GM12865 (cell line): ENCODE data around the gene ADGRF4.
A peak's percentile ranks its signal among the peaks of the same experiment; 100 is the strongest.

Source experiments
- DNase-seq: peaks from one replicate; pipeline ENCODE4 v3.0.0; 2010; ENCODE audit warnings: low read depth
- H3K4me3 ChIP-seq: 2 replicates; pipeline ENCODE4 v1.5.1; 2011; ENCODE audit warnings: mild to moderate bottlenecking, low read depth, low read length, control low read depth
- TF ChIP-seq, protein P1 (sequence below): IDR thresholded peaks from 2 replicates; pipeline ENCODE4 v1.5.1; 2011; ENCODE audit warnings: low read length, control low read depth, low read depth, inconsistent platforms; ENCODE audit not compliant: insufficient read depth; ENCODE audit errors: missing control alignments

ADGRF4 gene, protein sequence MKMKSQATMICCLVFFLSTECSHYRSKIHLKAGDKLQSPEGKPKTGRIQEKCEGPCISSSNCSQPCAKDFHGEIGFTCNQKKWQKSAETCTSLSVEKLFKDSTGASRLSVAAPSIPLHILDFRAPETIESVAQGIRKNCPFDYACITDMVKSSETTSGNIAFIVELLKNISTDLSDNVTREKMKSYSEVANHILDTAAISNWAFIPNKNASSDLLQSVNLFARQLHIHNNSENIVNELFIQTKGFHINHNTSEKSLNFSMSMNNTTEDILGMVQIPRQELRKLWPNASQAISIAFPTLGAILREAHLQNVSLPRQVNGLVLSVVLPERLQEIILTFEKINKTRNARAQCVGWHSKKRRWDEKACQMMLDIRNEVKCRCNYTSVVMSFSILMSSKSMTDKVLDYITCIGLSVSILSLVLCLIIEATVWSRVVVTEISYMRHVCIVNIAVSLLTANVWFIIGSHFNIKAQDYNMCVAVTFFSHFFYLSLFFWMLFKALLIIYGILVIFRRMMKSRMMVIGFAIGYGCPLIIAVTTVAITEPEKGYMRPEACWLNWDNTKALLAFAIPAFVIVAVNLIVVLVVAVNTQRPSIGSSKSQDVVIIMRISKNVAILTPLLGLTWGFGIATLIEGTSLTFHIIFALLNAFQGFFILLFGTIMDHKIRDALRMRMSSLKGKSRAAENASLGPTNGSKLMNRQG

DNA sequence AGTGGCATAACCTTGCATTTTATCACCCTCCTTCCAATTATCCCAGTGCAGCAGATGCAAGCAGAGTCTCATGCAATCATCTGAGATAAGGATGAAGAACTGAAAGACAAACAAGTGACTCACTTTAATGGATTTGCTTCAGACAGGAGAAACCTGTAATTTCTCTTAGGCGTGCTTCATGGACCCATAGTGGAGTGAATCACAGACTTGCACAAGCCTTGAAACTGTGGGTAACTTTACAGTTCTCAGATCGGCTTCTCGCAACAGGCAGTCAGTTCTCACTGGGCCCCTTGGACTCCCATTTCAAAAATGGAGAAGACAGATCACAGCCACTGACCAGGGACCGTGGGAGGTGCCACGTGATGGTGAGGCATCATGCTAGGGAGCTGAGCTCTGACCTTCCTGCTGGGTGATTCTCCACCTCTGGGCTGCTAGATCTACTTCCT is at the start of gene ADGRF4:
Gene ADGRF4, plus strand, starts transcription at position 239 of the 446 bp plus-strand sequence. CDS start 8,666 bp downstream, outside the sequence.
- DNase-seq = peak; percentile 13
- TF ChIP-seq, protein P1, sequence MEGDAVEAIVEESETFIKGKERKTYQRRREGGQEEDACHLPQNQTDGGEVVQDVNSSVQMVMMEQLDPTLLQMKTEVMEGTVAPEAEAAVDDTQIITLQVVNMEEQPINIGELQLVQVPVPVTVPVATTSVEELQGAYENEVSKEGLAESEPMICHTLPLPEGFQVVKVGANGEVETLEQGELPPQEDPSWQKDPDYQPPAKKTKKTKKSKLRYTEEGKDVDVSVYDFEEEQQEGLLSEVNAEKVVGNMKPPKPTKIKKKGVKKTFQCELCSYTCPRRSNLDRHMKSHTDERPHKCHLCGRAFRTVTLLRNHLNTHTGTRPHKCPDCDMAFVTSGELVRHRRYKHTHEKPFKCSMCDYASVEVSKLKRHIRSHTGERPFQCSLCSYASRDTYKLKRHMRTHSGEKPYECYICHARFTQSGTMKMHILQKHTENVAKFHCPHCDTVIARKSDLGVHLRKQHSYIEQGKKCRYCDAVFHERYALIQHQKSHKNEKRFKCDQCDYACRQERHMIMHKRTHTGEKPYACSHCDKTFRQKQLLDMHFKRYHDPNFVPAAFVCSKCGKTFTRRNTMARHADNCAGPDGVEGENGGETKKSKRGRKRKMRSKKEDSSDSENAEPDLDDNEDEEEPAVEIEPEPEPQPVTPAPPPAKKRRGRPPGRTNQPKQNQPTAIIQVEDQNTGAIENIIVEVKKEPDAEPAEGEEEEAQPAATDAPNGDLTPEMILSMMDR = no peak
- H3K4me3 ChIP-seq = no peak within 1 kb of the TSS

DNA sequence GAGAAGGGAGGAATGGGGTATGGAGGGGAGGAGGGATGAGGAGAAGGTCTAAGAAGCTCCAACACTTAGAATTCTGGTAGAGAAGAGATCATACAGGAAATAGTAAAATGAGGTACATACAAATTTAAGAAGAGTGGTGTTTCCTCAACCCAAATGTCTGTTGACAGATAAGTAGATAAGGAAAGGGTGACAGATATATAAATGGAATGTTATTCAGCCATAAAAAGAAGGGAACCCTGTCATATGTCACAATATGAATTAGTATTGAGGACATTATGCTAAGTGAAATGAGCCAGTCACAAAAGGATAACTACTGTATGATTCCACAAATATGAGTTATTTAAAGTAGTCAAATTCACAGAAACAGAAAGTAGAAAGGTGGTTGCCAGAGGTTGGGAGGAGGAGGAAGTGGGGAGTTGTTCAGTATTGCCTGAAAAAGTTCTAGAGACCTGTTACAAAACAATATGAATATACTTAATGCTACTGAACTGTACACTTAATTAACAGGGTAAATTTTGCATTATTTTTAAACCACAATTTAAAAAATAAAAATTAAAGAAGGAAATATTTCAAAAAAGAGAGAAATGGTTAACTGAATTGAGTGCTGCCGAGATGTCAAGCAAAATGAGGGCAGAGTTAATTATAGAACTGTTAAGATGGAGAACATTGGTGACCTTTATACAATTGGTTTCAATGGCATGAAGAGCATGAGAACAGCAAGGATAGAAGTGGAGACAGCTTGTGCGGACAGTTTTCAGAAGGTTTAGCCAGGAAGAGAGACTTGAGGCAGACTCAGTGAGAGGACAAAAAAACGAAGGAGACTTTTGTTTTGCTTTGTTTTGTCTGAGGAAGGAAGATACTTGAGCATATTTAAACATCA is 47.6 kb upstream of the ADGRF4 start:
- DNase-seq = no peak
- H3K4me3 ChIP-seq = no peak overlapping the region
- TF ChIP-seq, protein P1 = no peak

DNA sequence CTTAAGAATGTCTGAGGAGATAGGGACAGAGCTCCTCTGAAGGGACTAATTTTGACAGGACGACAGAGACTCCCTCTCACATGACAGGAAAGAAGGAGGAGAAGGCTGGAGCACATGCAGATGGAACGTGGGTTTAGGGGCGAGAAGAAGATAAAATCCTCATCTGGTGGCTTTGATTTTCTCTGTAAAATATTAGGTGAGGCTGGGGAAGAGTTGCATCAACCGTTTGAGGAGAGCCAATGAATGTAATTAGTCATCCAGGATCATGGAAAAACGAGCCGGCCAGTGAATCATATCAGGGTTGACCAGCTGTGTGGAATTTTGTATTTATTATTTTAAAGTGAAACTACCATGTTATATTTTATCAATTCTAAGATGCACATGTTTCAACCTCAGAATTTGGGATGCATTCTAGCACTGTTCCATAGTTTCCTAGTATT is 46.9 kb upstream of the ADGRF4 start:
- no peak for DNase-seq
- no peak overlapping the region for H3K4me3 ChIP-seq
- TF ChIP-seq, protein P1 = no peak

DNA sequence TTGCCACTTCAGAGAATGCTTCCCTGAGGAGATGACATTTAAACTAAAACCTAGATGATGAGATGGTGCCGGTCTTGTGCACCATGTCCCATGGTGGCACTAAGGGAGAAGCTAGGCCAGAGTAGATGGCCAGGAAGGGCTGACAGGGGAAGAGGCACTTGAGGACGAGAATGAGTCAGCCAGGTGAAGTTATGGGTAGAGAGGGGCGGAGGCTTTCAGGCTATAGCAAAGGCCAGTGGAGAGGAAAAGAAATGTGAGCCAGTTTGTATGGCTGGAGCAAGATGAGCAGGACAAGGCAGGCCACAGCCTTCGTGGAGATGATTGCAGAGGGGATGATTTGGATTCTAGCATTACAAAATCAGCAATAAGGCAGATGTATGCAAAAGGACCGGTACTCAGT is 44.7 kb upstream of the ADGRF4 start:
- no peak overlapping the region for H3K4me3 ChIP-seq
- TF ChIP-seq, protein P1 = no peak
- DNase-seq = no peak

DNA sequence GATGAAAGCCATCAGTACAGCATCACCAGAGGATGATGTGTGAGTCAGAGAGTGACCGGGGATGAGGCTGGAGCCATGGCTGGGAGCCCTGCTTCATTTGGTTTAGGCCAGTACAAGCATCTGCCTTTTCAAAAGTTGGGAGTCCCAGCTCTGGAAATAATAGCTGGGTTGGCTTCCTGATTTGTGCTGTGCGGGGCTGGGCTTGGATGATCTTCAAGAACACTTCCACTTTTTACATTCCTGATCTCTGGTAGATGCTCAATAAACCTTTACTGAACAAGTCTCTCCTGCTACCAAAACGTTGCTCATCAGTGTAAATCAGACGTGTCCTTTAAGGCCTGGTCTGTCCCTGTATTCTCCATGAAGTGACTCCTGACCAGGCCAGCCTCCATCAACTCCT is 44.1 kb upstream of the ADGRF4 start:
- H3K4me3 ChIP-seq = no peak overlapping the region
- no peak for DNase-seq
- TF ChIP-seq, protein P1 = no peak

DNA sequence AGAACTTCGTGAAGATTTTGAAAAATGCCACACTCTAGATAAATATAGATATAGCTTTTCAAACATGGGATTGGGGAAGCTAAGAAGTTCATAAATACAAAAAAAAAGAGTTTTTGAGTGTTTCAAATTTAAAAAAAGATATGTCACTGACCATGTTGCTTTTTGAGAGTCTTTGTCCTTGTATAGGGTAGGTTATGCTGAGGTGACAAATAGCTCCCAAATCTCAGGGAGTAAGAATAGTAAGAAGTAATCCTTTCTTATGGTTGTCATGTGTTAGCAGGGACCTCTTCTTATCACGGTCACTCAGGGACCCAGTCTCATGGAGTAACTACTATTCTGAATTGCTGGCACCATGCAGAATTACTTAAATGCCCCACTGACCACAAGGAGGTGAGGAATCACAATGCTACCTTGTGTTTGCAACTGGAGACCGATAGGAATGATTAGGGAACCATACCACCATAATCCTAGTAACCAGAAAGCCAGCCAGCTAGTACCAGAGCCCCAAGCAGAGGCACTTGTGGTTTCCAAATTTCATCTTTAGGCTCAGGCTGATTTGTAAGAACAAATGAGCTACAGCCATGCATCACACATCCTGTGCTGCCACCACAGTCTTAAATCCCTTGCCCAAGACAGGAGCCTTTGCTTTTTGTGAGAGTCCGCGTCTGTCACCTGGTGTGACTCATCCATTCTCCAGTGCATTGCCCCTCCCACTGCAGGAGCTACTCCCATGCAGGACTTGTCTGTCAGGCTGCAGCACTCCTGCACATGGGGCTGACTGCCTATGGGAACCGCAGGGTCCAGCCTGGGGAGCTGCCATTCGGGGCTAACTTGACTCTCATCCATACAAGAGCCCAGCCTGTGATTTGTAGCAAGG is 42.4 kb upstream of the ADGRF4 start:
- no peak overlapping the region for H3K4me3 ChIP-seq
- peak; percentile 16 for DNase-seq
- TF ChIP-seq, protein P1 = no peak
